Peyer's patch (tissue), 4 donors: ENCODE results near the gene RPA1.

Source experiments
- CTCF ChIP-seq, 6 experiments: fragments of 450-650 bp in 4 of 6; fragments of 200-600 bp in 2 of 6; sonication (generic) in 1 of 6; IDR thresholded peaks; one replicate each; pipeline ENCODE4 v1.5.1; 2017 to 2019; ENCODE audit warnings: antibody characterized with exemption in 6 of 6, mild to moderate bottlenecking in 3 of 6, moderate library complexity in 1 of 6
- POLR2A ChIP-seq, 2 donors: fragments of 450-650 bp; IDR thresholded peaks; one replicate each; pipeline ENCODE4 v1.5.1; 2017; ENCODE audit warnings: antibody characterized with exemption in 2 of 2, mild to moderate bottlenecking in 2 of 2, moderate library complexity in 2 of 2

- TF ChIP-seq CTCF (IDR thresholded peaks at IDR 0.05): no peak
- TF ChIP-seq POLR2A (IDR thresholded peaks at IDR 0.05): no peak
Observed at GRCh38 chr17:1797323-1797722, 32.5 kb upstream of the RPA1 start.
